HepG2 (cell line): Measurements from ENCODE around the gene INO80B. TPM values are rescaled to one million over a fixed set of nuclear protein-coding genes. Genes with fewer than 3 reads are reported as not detected.

Source experiments
- GATAD2A ChIP-seq: IDR thresholded peaks from 2 replicates; pipeline ENCODE4 v1.6.1; 2016
- ISX ChIP-seq: sonication (generic); formaldehyde crosslinking; conservative IDR thresholded peaks from 2 replicates; pipeline ENCODE4 v1.5.0; 2020; ENCODE audit warnings: missing genetic modification reagents
- LCORL ChIP-seq, 2 experiments: fragments of 450-650 bp in 1 of 2; sonication (generic) in 1 of 2; formaldehyde crosslinking in 1 of 2; IDR thresholded peaks; 2 replicates each; pipeline versions ENCODE4 v1.5.0 to v1.6.1; 2017 to 2020; ENCODE audit warnings: antibody characterized with exemption in 1 of 2, missing genetic modification reagents in 1 of 2
- NPAS2 ChIP-seq: sonication (generic); formaldehyde crosslinking; IDR thresholded peaks from 2 replicates; pipeline ENCODE4 v1.8.0; 2022; ENCODE audit warnings: mild to moderate bottlenecking, missing genetic modification reagents, borderline replicate concordance
- NR2F1 ChIP-seq, 2 experiments: fragments of 450-650 bp in 1 of 2; formaldehyde crosslinking in 1 of 2; IDR thresholded peaks; 2 replicates each; pipeline versions ENCODE4 v1.5.0 to v1.6.1; 2016 to 2020; ENCODE audit warnings: mild to moderate bottlenecking in 1 of 2, missing compliant biosample characterization in 1 of 2, missing genetic modification reagents in 1 of 2, moderate library complexity in 1 of 2
- NR3C1 ChIP-seq: sonication (generic); formaldehyde crosslinking; IDR thresholded peaks from 2 replicates; pipeline ENCODE4 v1.4.0; 2020; ENCODE audit warnings: missing genetic modification reagents
- POLR2G ChIP-seq: fragments of 200-400 bp; formaldehyde crosslinking; IDR thresholded peaks from 2 replicates; pipeline ENCODE4 v1.6.1; 2018; ENCODE audit warnings: mild to moderate bottlenecking, low read depth, low read length, moderate library complexity
- RFX3 ChIP-seq: IDR thresholded peaks from 2 replicates; pipeline ENCODE4 v1.6.1; 2016; ENCODE audit warnings: missing biosample characterization, missing genetic modification reagents
- RXRA ChIP-seq: sonication (generic); formaldehyde crosslinking; IDR thresholded peaks from 2 replicates; pipeline ENCODE4 v1.5.1; 2020; ENCODE audit warnings: missing genetic modification reagents
- SOX13 ChIP-seq, 3 experiments: fragments of 450-650 bp in 1 of 3; sonication (generic) in 1 of 3; formaldehyde crosslinking in 1 of 3; IDR thresholded peaks in 2 of 3; conservative IDR thresholded peaks in 1 of 3; 2 replicates each; pipeline versions ENCODE4 v1.5.0 to v1.6.1; 2016 to 2020; ENCODE audit warnings: antibody characterized with exemption in 1 of 3, mild to moderate bottlenecking in 1 of 3, missing compliant biosample characterization in 1 of 3, missing genetic modification reagents in 1 of 3, moderate library complexity in 1 of 3
- ZIK1 ChIP-seq: sonication (generic); formaldehyde crosslinking; IDR thresholded peaks from 2 replicates; pipeline ENCODE4 v1.5.0; 2020; ENCODE audit warnings: mild to moderate bottlenecking, low read depth, missing genetic modification reagents, borderline replicate concordance
- ZNF292 ChIP-seq: sonication (generic); formaldehyde crosslinking; IDR thresholded peaks from 2 replicates; pipeline ENCODE4 v1.8.1; 2022; ENCODE audit warnings: mild to moderate bottlenecking, low read depth, missing genetic modification reagents, borderline replicate concordance
- ZNF501 ChIP-seq: sonication (generic); formaldehyde crosslinking; IDR thresholded peaks from 2 replicates; pipeline ENCODE4 v1.5.1; 2020; ENCODE audit warnings: mild to moderate bottlenecking, moderate library complexity, missing genetic modification reagents
- ZNF563 ChIP-seq: sonication (generic); formaldehyde crosslinking; IDR thresholded peaks from 2 replicates; pipeline ENCODE4 v1.8.0; 2022; ENCODE audit warnings: mild to moderate bottlenecking, moderate library complexity, missing genetic modification reagents
- ZNF569 ChIP-seq: sonication (generic); formaldehyde crosslinking; IDR thresholded peaks from 2 replicates; pipeline ENCODE4 v1.5.0; 2020; ENCODE audit warnings: mild to moderate bottlenecking, missing genetic modification reagents, moderate library complexity, borderline replicate concordance
- ZNF75D ChIP-seq: sonication (generic); formaldehyde crosslinking; IDR thresholded peaks from 2 replicates; pipeline ENCODE4 v1.8.1; 2023; ENCODE audit warnings: missing genetic modification reagents, mild to moderate bottlenecking, borderline replicate concordance
- polyA plus RNA-seq, 8 experiments: library from polyadenylated mRNA; depleted of rRNA in 3 of 8; stranded (reverse) in 7 of 8; unstranded in 1 of 8; fragments of >200 nt; fragmentation: Illumina TruSeq in 4 of 8; extraction: Trizol in 4 of 8; gene quantifications; 2 replicates each; pipeline versions ENCODE4 v1.2.1 to v1.2.3, GENCODE V29; 2011 to 2016; ENCODE audit warnings: low read depth in 4 of 8, missing spikeins in 1 of 8, mixed read lengths in 1 of 8; ENCODE audit not compliant: insufficient read depth in 1 of 8
- total RNA-seq, 5 experiments: library from RNA; depleted of rRNA; stranded (reverse); fragments of >200 nt; fragmentation: Illumina TruSeq; extraction: Trizol; gene quantifications; 2 replicates each; pipeline ENCODE4 v1.2.3, GENCODE V29; 2016; ENCODE audit warnings: low read depth in 1 of 5
- TF ChIP-seq, protein P1 (sequence below): sonication (generic); formaldehyde crosslinking; IDR thresholded peaks from 2 replicates; pipeline ENCODE4 v1.4.0; 2020; ENCODE audit warnings: mild to moderate bottlenecking, missing genetic modification reagents
- TF ChIP-seq, protein P2 (sequence below): sonication (generic); formaldehyde crosslinking; IDR thresholded peaks from 2 replicates; pipeline ENCODE4 v1.4.0; 2020; ENCODE audit warnings: mild to moderate bottlenecking, missing genetic modification reagents
- TF ChIP-seq, protein P3 (sequence below): sonication (generic); formaldehyde crosslinking; IDR thresholded peaks from 2 replicates; pipeline ENCODE4 v1.5.0; 2020; ENCODE audit warnings: missing genetic modification reagents
- TF ChIP-seq, protein P4 (sequence below): IDR thresholded peaks from 2 replicates; pipeline ENCODE4 v1.6.1; 2012; ENCODE audit warnings: low read depth, low read length, improper control_type of control experiment
- TF ChIP-seq, protein P5 (sequence below): sonication (generic); formaldehyde crosslinking; IDR thresholded peaks from 2 replicates; pipeline ENCODE4 v1.8.0; 2022; ENCODE audit warnings: low read depth, missing genetic modification reagents

Gene INO80B
- total and polyA plus RNA-seq, 2 of the 13 experiments (the other 11 are each of a cell fraction or from before 2014, with no cell fraction given) = 6.2 to 14.5 TPM

DNA sequence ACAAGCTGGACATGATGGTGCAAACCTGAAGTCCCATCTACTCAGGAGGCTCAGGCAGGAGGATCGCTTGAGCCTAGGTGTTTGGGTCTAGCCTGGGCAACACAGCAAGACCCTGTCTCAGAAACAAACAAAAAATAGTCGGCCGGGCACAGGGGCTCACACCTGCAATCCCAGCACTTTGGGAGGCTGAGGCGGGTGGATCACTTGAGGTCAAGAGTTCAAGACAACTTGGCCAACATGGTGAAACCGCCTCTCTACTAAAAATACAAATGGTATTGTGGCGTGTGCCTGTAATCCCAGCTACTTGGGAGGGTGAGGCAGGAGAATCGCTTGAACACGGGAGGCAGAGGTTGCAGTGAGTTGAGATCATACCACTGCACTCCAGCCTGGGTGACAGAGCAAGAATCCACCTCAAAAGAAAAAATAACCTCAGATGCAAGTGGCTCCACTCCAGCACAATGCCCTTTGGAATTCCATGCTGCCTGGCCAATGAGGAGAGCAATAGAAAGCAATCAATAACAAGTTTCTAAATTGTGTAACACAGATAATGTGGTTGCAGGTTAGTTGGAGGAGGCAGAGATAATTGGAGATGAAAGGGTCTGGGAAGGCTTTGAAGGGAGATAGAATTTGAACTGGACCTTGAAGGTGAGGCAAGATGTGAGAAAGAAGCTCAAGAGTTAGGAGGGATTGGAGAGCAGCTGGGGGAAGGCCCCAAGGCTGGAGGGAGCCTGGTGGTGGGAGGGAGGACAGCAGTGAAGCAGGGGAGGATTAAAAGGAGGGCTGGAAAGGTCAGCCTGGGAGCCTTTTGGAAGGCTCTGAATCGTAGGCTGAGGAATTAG lies 34.0 kb downstream of the INO80B start (continued):
- TF ChIP-seq ZNF75D (CRISPR knock-in tag) = no peak
- TF ChIP-seq ZNF569 (CRISPR knock-in tag) = no peak
- peak; percentile 82; the same call in 1 of the 2 replicates for TF ChIP-seq ZNF292
- TF ChIP-seq, protein P1, sequence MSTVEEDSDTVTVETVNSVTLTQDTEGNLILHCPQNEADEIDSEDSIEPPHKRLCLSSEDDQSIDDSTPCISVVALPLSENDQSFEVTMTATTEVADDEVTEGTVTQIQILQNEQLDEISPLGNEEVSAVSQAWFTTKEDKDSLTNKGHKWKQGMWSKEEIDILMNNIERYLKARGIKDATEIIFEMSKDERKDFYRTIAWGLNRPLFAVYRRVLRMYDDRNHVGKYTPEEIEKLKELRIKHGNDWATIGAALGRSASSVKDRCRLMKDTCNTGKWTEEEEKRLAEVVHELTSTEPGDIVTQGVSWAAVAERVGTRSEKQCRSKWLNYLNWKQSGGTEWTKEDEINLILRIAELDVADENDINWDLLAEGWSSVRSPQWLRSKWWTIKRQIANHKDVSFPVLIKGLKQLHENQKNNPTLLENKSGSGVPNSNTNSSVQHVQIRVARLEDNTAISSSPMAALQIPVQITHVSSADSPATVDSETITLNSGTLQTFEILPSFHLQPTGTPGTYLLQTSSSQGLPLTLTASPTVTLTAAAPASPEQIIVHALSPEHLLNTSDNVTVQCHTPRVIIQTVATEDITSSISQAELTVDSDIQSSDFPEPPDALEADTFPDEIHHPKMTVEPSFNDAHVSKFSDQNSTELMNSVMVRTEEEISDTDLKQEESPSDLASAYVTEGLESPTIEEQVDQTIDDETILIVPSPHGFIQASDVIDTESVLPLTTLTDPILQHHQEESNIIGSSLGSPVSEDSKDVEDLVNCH = no peak
- peak; percentile 99 for TF ChIP-seq GATAD2A
- TF ChIP-seq, protein P2, sequence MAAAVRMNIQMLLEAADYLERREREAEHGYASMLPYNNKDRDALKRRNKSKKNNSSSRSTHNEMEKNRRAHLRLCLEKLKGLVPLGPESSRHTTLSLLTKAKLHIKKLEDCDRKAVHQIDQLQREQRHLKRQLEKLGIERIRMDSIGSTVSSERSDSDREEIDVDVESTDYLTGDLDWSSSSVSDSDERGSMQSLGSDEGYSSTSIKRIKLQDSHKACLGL (CRISPR knock-in tag) = no peak
- TF ChIP-seq LCORL (IDR thresholded peaks at IDR 0.05) = peak; percentile 83
- TF ChIP-seq LCORL (CRISPR knock-in tag; IDR thresholded peaks at IDR 0.05) = peak; percentile 86
- TF ChIP-seq, protein P3, sequence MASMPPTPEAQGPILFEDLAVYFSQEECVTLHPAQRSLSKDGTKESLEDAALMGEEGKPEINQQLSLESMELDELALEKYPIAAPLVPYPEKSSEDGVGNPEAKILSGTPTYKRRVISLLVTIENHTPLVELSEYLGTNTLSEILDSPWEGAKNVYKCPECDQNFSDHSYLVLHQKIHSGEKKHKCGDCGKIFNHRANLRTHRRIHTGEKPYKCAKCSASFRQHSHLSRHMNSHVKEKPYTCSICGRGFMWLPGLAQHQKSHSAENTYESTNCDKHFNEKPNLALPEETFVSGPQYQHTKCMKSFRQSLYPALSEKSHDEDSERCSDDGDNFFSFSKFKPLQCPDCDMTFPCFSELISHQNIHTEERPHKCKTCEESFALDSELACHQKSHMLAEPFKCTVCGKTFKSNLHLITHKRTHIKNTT (CRISPR knock-in tag) = no peak
- TF ChIP-seq NPAS2 (CRISPR knock-in tag) = no peak
- peak; percentile 37 to 48 for TF ChIP-seq NR2F1 (CRISPR knock-in tag; IDR thresholded peaks at IDR 0.05)
- TF ChIP-seq NR3C1 (CRISPR knock-in tag) = no peak
- TF ChIP-seq ISX (CRISPR knock-in tag) = no peak
- TF ChIP-seq RXRA (CRISPR knock-in tag) = peak; percentile 82; the same call in 1 of the 2 replicates
- no peak for TF ChIP-seq ZNF563
- no peak for TF ChIP-seq ZIK1 (CRISPR knock-in tag)
- TF ChIP-seq, protein P4, sequence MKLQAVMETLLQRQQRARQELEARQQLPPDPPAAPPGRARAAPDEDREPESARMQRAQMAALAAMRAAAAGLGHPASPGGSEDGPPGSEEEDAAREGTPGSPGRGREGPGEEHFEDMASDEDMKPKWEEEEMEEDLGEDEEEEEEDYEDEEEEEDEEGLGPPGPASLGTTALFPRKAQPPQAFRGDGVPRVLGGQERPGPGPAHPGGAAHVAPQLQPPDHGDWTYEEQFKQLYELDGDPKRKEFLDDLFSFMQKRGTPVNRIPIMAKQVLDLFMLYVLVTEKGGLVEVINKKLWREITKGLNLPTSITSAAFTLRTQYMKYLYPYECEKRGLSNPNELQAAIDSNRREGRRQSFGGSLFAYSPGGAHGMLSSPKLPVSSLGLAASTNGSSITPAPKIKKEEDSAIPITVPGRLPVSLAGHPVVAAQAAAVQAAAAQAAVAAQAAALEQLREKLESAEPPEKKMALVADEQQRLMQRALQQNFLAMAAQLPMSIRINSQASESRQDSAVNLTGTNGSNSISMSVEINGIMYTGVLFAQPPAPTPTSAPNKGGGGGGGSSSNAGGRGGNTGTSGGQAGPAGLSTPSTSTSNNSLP = peak; percentile 77
- no peak for TF ChIP-seq RFX3 (CRISPR knock-in tag)
- no peak for TF ChIP-seq POLR2G
- TF ChIP-seq ZNF501 (CRISPR knock-in tag) = 0 out of 2 replicates have a peak, but pooled peaks have one; percentile 48
- TF ChIP-seq, protein P5, sequence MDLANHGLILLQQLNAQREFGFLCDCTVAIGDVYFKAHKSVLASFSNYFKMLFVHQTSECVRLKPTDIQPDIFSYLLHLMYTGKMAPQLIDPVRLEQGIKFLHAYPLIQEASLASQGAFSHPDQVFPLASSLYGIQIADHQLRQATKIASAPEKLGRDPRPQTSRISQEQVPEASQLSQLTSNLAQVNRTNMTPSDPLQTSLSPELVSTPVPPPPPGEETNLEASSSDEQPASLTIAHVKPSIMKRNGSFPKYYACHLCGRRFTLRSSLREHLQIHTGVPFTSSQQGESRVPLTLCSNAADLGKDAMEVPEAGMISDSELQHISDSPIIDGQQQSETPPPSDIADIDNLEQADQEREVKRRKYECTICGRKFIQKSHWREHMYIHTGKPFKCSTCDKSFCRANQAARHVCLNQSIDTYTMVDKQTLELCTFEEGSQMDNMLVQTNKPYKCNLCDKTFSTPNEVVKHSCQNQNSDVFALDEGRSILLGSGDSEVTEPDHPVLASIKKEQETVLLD (CRISPR knock-in tag) = 0 out of 2 replicates have a peak, but pooled peaks have one; percentile 27
- peak; percentile 81 for TF ChIP-seq SOX13 (IDR thresholded peaks at IDR 0.05)
- TF ChIP-seq SOX13 (CRISPR knock-in tag; conservative IDR thresholded peaks at IDR 0.05 in 1 of 2, IDR thresholded peaks at IDR 0.05 in 1 of 2) = peak in 1 of 2 experiments; percentile 90; a peak in 2 of 4 replicates
